ENCODE data around the gene EFNA5. TPM values are rescaled to one million over a fixed set of nuclear protein-coding genes. Genes with fewer than 3 reads are reported as not detected.

The EFNA5 gene
- total and polyA plus RNA-seq, 8 donors, result 0.29 to 187 (median 3.1) TPM

GRCh38 chr5:107484281-107484680 lies 186.5 kb downstream of the EFNA5 start:
- no peak for DNase-seq
- no peak for TF ChIP-seq CTCF (IDR thresholded peaks at IDR 0.05)
- no peak for TF ChIP-seq POLR2A (IDR thresholded peaks at IDR 0.05)
- Histone ChIP-seq H3K4me1 (peaks cover 8 to 22% (median 10%) of the 10 kb centered on the region in 4 donors), H3K4me3 (no peak overlapping the region), H3K27ac (no peak overlapping the region), H3K27me3 (no peaks in the 10 kb centered on the region), H3K9me3 (no peaks in the 10 kb centered on the region), H3K36me3 (no peaks in the 10 kb centered on the region)
- WGBS, 5 donors, result 74 to 89% (median 86%) methylated on average over 4 of the region's 4 CpGs
- intact Hi-C loops (cut with DNase I; ENCODE audit: low total_unique reads), result no loop called here

- TF ChIP-seq EP300 (IDR thresholded peaks at IDR 0.05) (no peak), POLR2AphosphoS5 (IDR thresholded peaks at IDR 0.05) (no peak), POLR2A (IDR thresholded peaks at IDR 0.05) (no peak), CTCF (IDR thresholded peaks at IDR 0.05) (no peak)
- WGBS, 5 donors, result 63 to 82% (median 75%) methylated on average over 5 of the region's 5 CpGs
- no peaks in the 10 kb centered on the region for H3K36me3 ChIP-seq
- intact Hi-C loops (cut with DNase I; ENCODE audit: low total_unique reads), result no loop called here
- H3K9me3 ChIP-seq, result no peaks in the 10 kb centered on the region
- H3K4me1 ChIP-seq, result peaks cover 8 to 22% (median 10%) of the 10 kb centered on the region in 4 donors
- H3K4me3 ChIP-seq, result no peak overlapping the region
- no peak for DNase-seq
- no peaks in the 10 kb centered on the region for H3K27me3 ChIP-seq
- no peak overlapping the region for H3K27ac ChIP-seq
These were observed 187.3 kb downstream of the EFNA5 start for GRCh38 chr5:107483231-107484024.

GRCh38 chr5:107478068-107478641 lies 192.6 kb downstream of the EFNA5 start:
- no peak overlapping the region for H3K4me3 ChIP-seq
- no peaks in the 10 kb centered on the region for H3K9me3 ChIP-seq
- DNase-seq, result no peak
- 42 to 68% (median 46%) methylated on average over 6 of the region's 6 CpGs for WGBS, 5 donors
- no peaks in the 10 kb centered on the region for H3K36me3 ChIP-seq
- TF ChIP-seq POLR2AphosphoS5 (IDR thresholded peaks at IDR 0.05) (no peak), POLR2A (IDR thresholded peaks at IDR 0.05) (no peak), EP300 (IDR thresholded peaks at IDR 0.05) (no peak), CTCF (IDR thresholded peaks at IDR 0.05) (no peak)
- peaks cover 9 to 33% (median 17%) of the 10 kb centered on the region in 4 donors for H3K4me1 ChIP-seq
- H3K27me3 ChIP-seq, result no peaks in the 10 kb centered on the region
- intact Hi-C loops (cut with DNase I; ENCODE audit: low total_unique reads), result no loop called here
- peak overlapping the region; percentile 50 to 77 (median 62) for H3K27ac ChIP-seq

- H3K4me1 ChIP-seq, result peaks cover 9 to 33% (median 17%) of the 10 kb centered on the region in 4 donors
- H3K27ac ChIP-seq, result peak overlapping the region in 4 of 5 donors; percentile 54 to 77 (median 68)
- intact Hi-C loops (cut with DNase I; ENCODE audit: low total_unique reads), result no loop called here
- TF ChIP-seq POLR2AphosphoS5 (IDR thresholded peaks at IDR 0.05) (no peak), EP300 (IDR thresholded peaks at IDR 0.05) (no peak), CTCF (IDR thresholded peaks at IDR 0.05) (no peak), POLR2A (IDR thresholded peaks at IDR 0.05) (no peak)
- no peak overlapping the region for H3K4me3 ChIP-seq
- no peaks in the 10 kb centered on the region for H3K27me3 ChIP-seq
- DNase-seq, result peak in 1 of 2 donors; percentile 58
- H3K36me3 ChIP-seq, result no peaks in the 10 kb centered on the region
- H3K9me3 ChIP-seq, result no peaks in the 10 kb centered on the region
These were observed 193.2 kb downstream of the EFNA5 start for GRCh38 chr5:107477492-107477891.
